Parathyroid adenoma (tissue), 2 donors: ENCODE results near the gene BMPER.
A peak's percentile ranks its signal among the peaks of the same experiment; 100 is the strongest.

Source experiments
- H2AFZ ChIP-seq: fragments of 300-600 bp; sonication (generic); one replicate; pipeline ENCODE4 v1.7.0; 2017; ENCODE audit warnings: antibody characterized with exemption, mild to moderate bottlenecking
- H3K27ac ChIP-seq: fragments of 300-600 bp; sonication (generic); one replicate; pipeline ENCODE4 v1.7.0; 2017
- H3K27me3 ChIP-seq: fragments of 300-600 bp; sonication (generic); one replicate; pipeline ENCODE4 v1.7.0; 2017; ENCODE audit warnings: low read length; ENCODE audit not compliant: control insufficient read depth, insufficient read depth
- H3K36me3 ChIP-seq: fragments of 300-600 bp; sonication (generic); one replicate; pipeline ENCODE4 v1.7.0; 2017; ENCODE audit warnings: low read length; ENCODE audit not compliant: control insufficient read depth, insufficient read depth
- H3K4me1 ChIP-seq: fragments of 300-600 bp; sonication (generic); one replicate; pipeline ENCODE4 v1.7.0; 2017; ENCODE audit warnings: control low read depth
- H3K4me2 ChIP-seq: fragments of 300-600 bp; sonication (generic); one replicate; pipeline ENCODE4 v1.7.0; 2017; ENCODE audit warnings: low read length
- H3K4me3 ChIP-seq: fragments of 300-600 bp; sonication (generic); one replicate; pipeline ENCODE4 v1.7.0; 2017; ENCODE audit warnings: low read depth, low read length
- H3K79me2 ChIP-seq: fragments of 300-600 bp; sonication (generic); one replicate; pipeline ENCODE4 v1.7.0; 2017; ENCODE audit warnings: control low read depth
- H3K9ac ChIP-seq: fragments of 300-600 bp; sonication (generic); one replicate; pipeline ENCODE4 v1.7.0; 2017; ENCODE audit warnings: mild to moderate bottlenecking
- H3K9me3 ChIP-seq: fragments of 300-600 bp; sonication (generic); one replicate; pipeline ENCODE4 v1.7.0; 2017; ENCODE audit warnings: low read length; ENCODE audit not compliant: control insufficient read depth
- TF ChIP-seq, protein P1 (sequence below): fragments of 300-600 bp; sonication (generic); IDR thresholded peaks from one replicate; pipeline ENCODE4 v1.7.0; 2017; ENCODE audit warnings: antibody characterized with exemption, mild to moderate bottlenecking
- donor health status: primary hyperparathyroidism.

Gene BMPER

GRCh38 chr7:34087892-34088891, 182.9 kb downstream of the BMPER start:
- H3K9me3 ChIP-seq, result no peaks in the 10 kb centered on the region
- no peaks in the 10 kb centered on the region for H3K27me3 ChIP-seq
- TF ChIP-seq, protein P1, sequence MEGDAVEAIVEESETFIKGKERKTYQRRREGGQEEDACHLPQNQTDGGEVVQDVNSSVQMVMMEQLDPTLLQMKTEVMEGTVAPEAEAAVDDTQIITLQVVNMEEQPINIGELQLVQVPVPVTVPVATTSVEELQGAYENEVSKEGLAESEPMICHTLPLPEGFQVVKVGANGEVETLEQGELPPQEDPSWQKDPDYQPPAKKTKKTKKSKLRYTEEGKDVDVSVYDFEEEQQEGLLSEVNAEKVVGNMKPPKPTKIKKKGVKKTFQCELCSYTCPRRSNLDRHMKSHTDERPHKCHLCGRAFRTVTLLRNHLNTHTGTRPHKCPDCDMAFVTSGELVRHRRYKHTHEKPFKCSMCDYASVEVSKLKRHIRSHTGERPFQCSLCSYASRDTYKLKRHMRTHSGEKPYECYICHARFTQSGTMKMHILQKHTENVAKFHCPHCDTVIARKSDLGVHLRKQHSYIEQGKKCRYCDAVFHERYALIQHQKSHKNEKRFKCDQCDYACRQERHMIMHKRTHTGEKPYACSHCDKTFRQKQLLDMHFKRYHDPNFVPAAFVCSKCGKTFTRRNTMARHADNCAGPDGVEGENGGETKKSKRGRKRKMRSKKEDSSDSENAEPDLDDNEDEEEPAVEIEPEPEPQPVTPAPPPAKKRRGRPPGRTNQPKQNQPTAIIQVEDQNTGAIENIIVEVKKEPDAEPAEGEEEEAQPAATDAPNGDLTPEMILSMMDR, result peak; percentile 35
- no peaks in the 10 kb centered on the region for H3K4me1 ChIP-seq
- no peak overlapping the region for H2AFZ ChIP-seq
- H3K4me3 ChIP-seq, result no peak overlapping the region
- H3K36me3 ChIP-seq, result no peaks in the 10 kb centered on the region
- no peak overlapping the region for H3K9ac ChIP-seq
- no peaks in the 10 kb centered on the region for H3K79me2 ChIP-seq
- H3K27ac ChIP-seq, result no peak overlapping the region
- H3K4me2 ChIP-seq, result no peak overlapping the region

GRCh38 chr7:34090816-34091215, 185.5 kb downstream of the BMPER start:
- Histone ChIP-seq H3K79me2 (no peaks in the 10 kb centered on the region), H3K36me3 (no peaks in the 10 kb centered on the region), H2AFZ (no peak overlapping the region), H3K4me3 (no peak overlapping the region), H3K27ac (no peak overlapping the region), H3K9me3 (no peaks in the 10 kb centered on the region), H3K9ac (no peak overlapping the region), H3K27me3 (no peaks in the 10 kb centered on the region), H3K4me1 (peaks cover 1% of the 10 kb centered on the region), H3K4me2 (no peak overlapping the region)
- TF ChIP-seq, protein P1, result no peak

DNA sequence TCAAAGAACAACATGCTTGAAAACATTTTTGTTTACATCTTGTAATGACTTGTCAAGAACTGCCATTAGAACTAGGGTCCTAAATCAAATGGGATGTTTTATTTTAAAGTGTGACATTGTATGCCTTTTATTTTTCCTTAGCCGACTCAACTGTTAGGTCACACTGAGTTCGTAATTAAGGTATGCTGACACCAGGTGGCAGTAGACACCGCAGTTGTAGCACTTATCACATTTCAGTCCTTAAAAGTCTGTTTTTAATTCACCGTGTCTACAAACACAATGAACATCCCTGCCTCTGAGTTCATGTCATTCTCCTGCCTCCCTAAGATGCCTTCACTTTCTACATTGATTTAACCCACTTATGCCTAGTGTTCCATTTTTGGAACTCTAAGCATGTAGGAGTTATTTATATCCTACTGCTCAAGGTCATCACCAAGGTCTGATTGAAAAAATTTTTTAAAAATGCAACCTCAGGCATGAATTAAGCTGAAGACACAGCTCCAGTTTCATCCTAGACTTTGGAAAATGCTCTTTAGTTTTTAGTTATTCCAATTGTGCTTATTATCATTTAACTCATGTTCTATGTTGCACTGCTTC, 186.1 kb downstream of the BMPER start:
- H3K4me1 ChIP-seq, result peaks cover 7% of the 10 kb centered on the region
- TF ChIP-seq, protein P1, result peak; percentile 30
- no peaks in the 10 kb centered on the region for H3K36me3 ChIP-seq
- H2AFZ ChIP-seq, result no peak overlapping the region
- H3K4me3 ChIP-seq, result no peak overlapping the region
- no peaks in the 10 kb centered on the region for H3K9me3 ChIP-seq
- H3K27me3 ChIP-seq, result no peaks in the 10 kb centered on the region
- no peaks in the 10 kb centered on the region for H3K79me2 ChIP-seq
- H3K4me2 ChIP-seq, result no peak overlapping the region
- no peak overlapping the region for H3K9ac ChIP-seq
- no peak overlapping the region for H3K27ac ChIP-seq

- no peak overlapping the region for H3K27ac ChIP-seq
- H3K4me3 ChIP-seq, result no peak overlapping the region
- no peaks in the 10 kb centered on the region for H3K79me2 ChIP-seq
- H3K9ac ChIP-seq, result no peak overlapping the region
- no peaks in the 10 kb centered on the region for H3K9me3 ChIP-seq
- TF ChIP-seq, protein P1, result no peak
- no peaks in the 10 kb centered on the region for H3K27me3 ChIP-seq
- H3K4me2 ChIP-seq, result no peak overlapping the region
- no peak overlapping the region for H2AFZ ChIP-seq
- H3K4me1 ChIP-seq, result peaks cover 8% of the 10 kb centered on the region
- H3K36me3 ChIP-seq, result no peaks in the 10 kb centered on the region
Measured at GRCh38 chr7:34093276-34093675, 187.9 kb downstream of the BMPER start.
